MM.1S (cell line): ENCODE measurements around the gene PRKD2.

Experiments used
- DNase-seq: peaks from one replicate; pipeline ENCODE4 v3.0.0-alpha.2; 2015
- H2AFZ ChIP-seq: fragments of 300-600 bp; sonication (generic); 2 replicates; pipeline ENCODE4 v1.6.0; 2016; ENCODE audit warnings: antibody characterized with exemption, low read length
- H3F3A ChIP-seq: fragments of 300-600 bp; sonication (generic); 2 replicates; pipeline ENCODE4 v1.6.1; 2016; ENCODE audit warnings: mild to moderate bottlenecking, antibody characterized with exemption, low read length, moderate library complexity, mixed read lengths; ENCODE audit not compliant: insufficient read depth
- H3K27ac ChIP-seq: fragments of 300-600 bp; sonication (generic); 2 replicates; pipeline ENCODE4 v1.5.1; 2016; ENCODE audit warnings: mild to moderate bottlenecking, low read length
- H3K27me3 ChIP-seq: fragments of 300-600 bp; sonication (generic); replicated peaks from 2 replicates; pipeline ENCODE4 v1.6.0; 2016; ENCODE audit warnings: low read length; ENCODE audit not compliant: insufficient read depth
- H3K36me3 ChIP-seq: fragments of 300-600 bp; sonication (generic); replicated peaks from 2 replicates; pipeline ENCODE4 v1.6.1; 2016; ENCODE audit warnings: mild to moderate bottlenecking, low read length, mixed read lengths; ENCODE audit not compliant: insufficient read depth
- H3K4me1 ChIP-seq: fragments of 300-600 bp; sonication (generic); 2 replicates; pipeline ENCODE4 v1.6.1; 2016; ENCODE audit warnings: low read length, mixed read lengths
- H3K4me2 ChIP-seq: fragments of 300-600 bp; sonication (generic); 2 replicates; pipeline ENCODE4 v1.6.0; 2016; ENCODE audit warnings: low read depth, low read length
- H3K4me3 ChIP-seq: fragments of 300-600 bp; sonication (generic); 2 replicates; pipeline ENCODE4 v1.5.1; 2016; ENCODE audit warnings: low read length, mixed read lengths
- H3K79me2 ChIP-seq: fragments of 300-600 bp; sonication (generic); 2 replicates; pipeline ENCODE4 v1.6.1; 2016; ENCODE audit warnings: mixed run types, low read length, mixed read lengths
- H3K9ac ChIP-seq: fragments of 300-600 bp; sonication (generic); 2 replicates; pipeline ENCODE4 v1.6.1; 2016; ENCODE audit warnings: low read length, mixed read lengths
- H3K9me2 ChIP-seq: fragments of 300-600 bp; sonication (generic); replicated peaks from 2 replicates; pipeline ENCODE4 v1.6.1; 2016; ENCODE audit warnings: mild to moderate bottlenecking, low read length, mixed read lengths; ENCODE audit not compliant: insufficient read depth
- H3K9me3 ChIP-seq: fragments of 300-600 bp; sonication (generic); replicated peaks from 2 replicates; pipeline ENCODE4 v1.6.1; 2016; ENCODE audit warnings: mild to moderate bottlenecking, low read length, mixed read lengths; ENCODE audit not compliant: insufficient read depth
- H4K20me1 ChIP-seq: fragments of 300-600 bp; sonication (generic); 2 replicates; pipeline ENCODE4 v1.6.1; 2016; ENCODE audit warnings: mild to moderate bottlenecking, low read length, moderate library complexity, mixed read lengths; ENCODE audit not compliant: insufficient read depth
- EZH2 ChIP-seq: fragments of 300-600 bp; sonication (generic); optimal IDR thresholded peaks from 2 replicates; pipeline ENCODE3; 2017; ENCODE audit warnings: low read depth, mild to moderate bottlenecking, antibody characterized with exemption, low read length, mixed read lengths
- EZH2phosphoT487 ChIP-seq: fragments of 300-600 bp; sonication (generic); IDR thresholded peaks from 2 replicates; pipeline ENCODE4 v1.6.1; 2018; ENCODE audit warnings: antibody characterized with exemption, low read length
- TF ChIP-seq, protein P1 (sequence below): fragments of 300-600 bp; sonication (generic); IDR thresholded peaks from 2 replicates; pipeline ENCODE4 v1.5.1; 2016; ENCODE audit warnings: antibody characterized with exemption, low read length, mixed read lengths

PRKD2 gene

DNA sequence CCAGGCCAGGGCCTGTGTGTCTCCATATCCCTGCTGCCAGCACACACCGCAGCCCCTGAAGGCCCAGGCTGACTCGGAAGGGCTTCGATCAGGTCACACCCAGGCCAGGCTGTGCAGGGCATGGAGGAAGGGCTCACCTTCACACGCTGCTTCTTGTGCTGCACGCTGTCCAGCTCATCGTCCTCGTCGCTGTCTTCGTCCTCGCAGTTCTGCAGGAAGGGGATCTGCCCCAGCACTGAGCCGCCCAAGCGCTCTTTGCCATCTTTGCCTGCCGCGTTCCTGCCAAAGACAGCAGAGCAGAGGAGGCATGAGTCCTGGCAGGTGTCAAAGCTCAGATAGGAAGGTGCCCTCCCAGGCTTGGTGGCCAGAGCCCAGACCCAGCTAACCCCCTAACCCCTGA, 13.7 kb upstream of the PRKD2 start:
- no peak overlapping the region for H3K4me3 ChIP-seq
- peaks cover 10% of the 10 kb centered on the region for H3K36me3 ChIP-seq
- no peaks in the 10 kb centered on the region for H3K4me1 ChIP-seq
- H3K79me2 ChIP-seq, result peaks cover 81% of the 10 kb centered on the region
- no peak overlapping the region for H2AFZ ChIP-seq
- peaks cover 8% of the 10 kb centered on the region; the same call in 1 of the 2 replicates for H3F3A ChIP-seq
- no peaks in the 10 kb centered on the region for H3K9me3 ChIP-seq
- H3K9ac ChIP-seq, result no peak overlapping the region
- 0 out of 2 replicates have a peak, but pooled peaks cover 15% of the 10 kb centered on the region for H4K20me1 ChIP-seq
- TF ChIP-seq EZH2 (no peak), EZH2phosphoT487 (no peak)
- TF ChIP-seq, protein P1, sequence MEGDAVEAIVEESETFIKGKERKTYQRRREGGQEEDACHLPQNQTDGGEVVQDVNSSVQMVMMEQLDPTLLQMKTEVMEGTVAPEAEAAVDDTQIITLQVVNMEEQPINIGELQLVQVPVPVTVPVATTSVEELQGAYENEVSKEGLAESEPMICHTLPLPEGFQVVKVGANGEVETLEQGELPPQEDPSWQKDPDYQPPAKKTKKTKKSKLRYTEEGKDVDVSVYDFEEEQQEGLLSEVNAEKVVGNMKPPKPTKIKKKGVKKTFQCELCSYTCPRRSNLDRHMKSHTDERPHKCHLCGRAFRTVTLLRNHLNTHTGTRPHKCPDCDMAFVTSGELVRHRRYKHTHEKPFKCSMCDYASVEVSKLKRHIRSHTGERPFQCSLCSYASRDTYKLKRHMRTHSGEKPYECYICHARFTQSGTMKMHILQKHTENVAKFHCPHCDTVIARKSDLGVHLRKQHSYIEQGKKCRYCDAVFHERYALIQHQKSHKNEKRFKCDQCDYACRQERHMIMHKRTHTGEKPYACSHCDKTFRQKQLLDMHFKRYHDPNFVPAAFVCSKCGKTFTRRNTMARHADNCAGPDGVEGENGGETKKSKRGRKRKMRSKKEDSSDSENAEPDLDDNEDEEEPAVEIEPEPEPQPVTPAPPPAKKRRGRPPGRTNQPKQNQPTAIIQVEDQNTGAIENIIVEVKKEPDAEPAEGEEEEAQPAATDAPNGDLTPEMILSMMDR, result no peak
- H3K9me2 ChIP-seq, result no peaks in the 10 kb centered on the region
- DNase-seq, result no peak
- H3K27ac ChIP-seq, result no peak overlapping the region
- no peak overlapping the region for H3K4me2 ChIP-seq
- no peaks in the 10 kb centered on the region for H3K27me3 ChIP-seq

GRCh38 chr19:46730187-46730586, 13.3 kb upstream of the PRKD2 start:
- TF ChIP-seq, protein P1, result no peak
- TF ChIP-seq EZH2 (no peak), EZH2phosphoT487 (no peak)
- peaks cover 77% of the 10 kb centered on the region for H3K79me2 ChIP-seq
- peaks cover 10% of the 10 kb centered on the region for H3K36me3 ChIP-seq

GRCh38 chr19:46729696-46730095, 12.8 kb upstream of the PRKD2 start:
- no peak overlapping the region for H3K27ac ChIP-seq
- H3K9ac ChIP-seq, result no peak overlapping the region
- no peaks in the 10 kb centered on the region for H3K9me2 ChIP-seq
- no peak for DNase-seq
- H3K4me2 ChIP-seq, result no peak overlapping the region
- no peaks in the 10 kb centered on the region for H3K27me3 ChIP-seq
- peaks cover 10% of the 10 kb centered on the region for H3K36me3 ChIP-seq
- H4K20me1 ChIP-seq, result 0 out of 2 replicates have a peak, but pooled peaks cover 15% of the 10 kb centered on the region
- H3K9me3 ChIP-seq, result no peaks in the 10 kb centered on the region
- no peak overlapping the region for H2AFZ ChIP-seq
- H3K79me2 ChIP-seq, result peaks cover 76% of the 10 kb centered on the region
- H3K4me1 ChIP-seq, result no peaks in the 10 kb centered on the region
- TF ChIP-seq, protein P1, result no peak
- TF ChIP-seq EZH2phosphoT487 (no peak), EZH2 (no peak)
- no peak overlapping the region for H3K4me3 ChIP-seq
- H3F3A ChIP-seq, result peaks cover 8% of the 10 kb centered on the region; the same call in 1 of the 2 replicates

More at GRCh38 chr19:46730187-46730586, 13.3 kb upstream of the PRKD2 start:
- Histone ChIP-seq H3F3A (peaks cover 8% of the 10 kb centered on the region; the same call in 1 of the 2 replicates), H3K9ac (no peak overlapping the region), H3K4me2 (no peak overlapping the region), H4K20me1 (0 out of 2 replicates have a peak, but pooled peaks cover 15% of the 10 kb centered on the region), H3K27ac (no peak overlapping the region), H3K27me3 (no peaks in the 10 kb centered on the region), H2AFZ (no peak overlapping the region), H3K9me3 (no peaks in the 10 kb centered on the region), H3K4me3 (no peak overlapping the region), H3K4me1 (no peaks in the 10 kb centered on the region), H3K9me2 (no peaks in the 10 kb centered on the region)
- DNase-seq, result no peak
